Measurements from ENCODE around the gene UBALD1.

Gene UBALD1

DNA sequence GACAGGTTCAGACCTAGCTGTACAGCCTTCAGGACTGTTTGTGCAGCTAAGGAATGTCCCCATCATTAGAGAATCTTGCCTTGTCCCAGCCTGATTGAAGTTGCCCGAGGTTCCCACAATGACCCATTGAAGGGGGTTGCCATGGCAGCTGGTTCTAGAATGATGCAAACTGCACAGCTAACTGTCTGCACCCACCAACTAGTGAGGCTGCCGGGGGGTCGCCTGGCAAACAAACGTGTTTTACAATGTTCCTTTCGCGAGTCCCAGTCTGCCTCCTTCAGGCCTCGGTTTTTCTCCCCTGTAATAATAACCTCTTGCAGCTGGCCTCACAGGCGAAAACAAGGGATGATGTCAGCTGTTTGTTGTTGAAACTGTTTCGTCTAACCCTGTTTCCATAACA, 53.1 kb downstream of the UBALD1 start:
- Histone ChIP-seq H3K36me3 (ENCODE audit: low read length) (no peaks in the 10 kb centered on the region), H3K27me3 (ENCODE audit: low read length) (no peaks in the 10 kb centered on the region), H3K4me3 (ENCODE audit: insufficient read depth, low read length, poor library complexity, severe bottlenecking) (no peak overlapping the region), H3F3A (ENCODE audit: insufficient read depth) (no peaks in the 10 kb centered on the region), H4K20me1 (ENCODE audit: low read depth, low read length) (no peaks in the 10 kb centered on the region), H3K27ac (ENCODE audit: low read depth, low read length) (no peak overlapping the region), H3K79me2 (ENCODE audit: insufficient read depth, low read length) (no peaks in the 10 kb centered on the region), H3K9me3 (ENCODE audit: insufficient read depth, low read length) (no peaks in the 10 kb centered on the region), H3K9me2 (replicated peaks; ENCODE audit: insufficient read depth, low read length) (no peaks in the 10 kb centered on the region), H2AFZ (ENCODE audit: low read depth, low read length, severe bottlenecking) (no peak overlapping the region), H3K9ac (ENCODE audit: low read length) (no peak overlapping the region), H3K4me2 (ENCODE audit: low read depth, low read length, poor library complexity, severe bottlenecking) (no peak overlapping the region)
- TF ChIP-seq EZH2phosphoT487 (conservative IDR thresholded peaks at IDR 0.05; ENCODE audit: low read length) (no peak), CTCF (IDR thresholded peaks at IDR 0.05; ENCODE audit: insufficient read depth, low read length, poor library complexity, severe bottlenecking) (no peak)

Measured in SU-DHL-6 (cell line).